GM23338 (cell line): Measurements from ENCODE around the gene HSPH1. TPM values are rescaled to one million over a fixed set of nuclear protein-coding genes. Genes with fewer than 3 reads are reported as not detected.

Experiments
- ATAC-seq: fragments of 200-7000 bp; cut with Tn5 transposase; 3 replicates; pipeline ENCODE4 v1.9.1; 2020
- DNase-seq: peaks from one replicate; pipeline ENCODE4 v3.0.0-alpha.2; 2015; ENCODE audit warnings: low spot score
- H2AFZ ChIP-seq: fragments of 200-600 bp; sonication (generic); 2 replicates; pipeline ENCODE4 v1.8.0; 2016; ENCODE audit warnings: antibody characterized with exemption, mild to moderate bottlenecking, moderate library complexity
- H3F3A ChIP-seq: fragments of 200-600 bp; sonication (generic); replicated peaks from 2 replicates; pipeline ENCODE4 v1.8.0; 2017; ENCODE audit warnings: antibody characterized with exemption, mixed run types, low read depth
- H3K27ac ChIP-seq: fragments of 200-600 bp; sonication (generic); 2 replicates; pipeline ENCODE4 v1.6.1; 2016; ENCODE audit warnings: low read depth
- H3K27me3 ChIP-seq: fragments of 200-600 bp; sonication (generic); 2 replicates; pipeline ENCODE4 v1.8.0; 2016; ENCODE audit warnings: mild to moderate bottlenecking, mixed run types, moderate library complexity; ENCODE audit not compliant: insufficient read depth
- H3K36me3 ChIP-seq: fragments of 200-600 bp; sonication (generic); 2 replicates; pipeline ENCODE4 v1.8.0; 2016; ENCODE audit warnings: mild to moderate bottlenecking; ENCODE audit not compliant: insufficient read depth
- H3K4me1 ChIP-seq: fragments of 200-600 bp; sonication (generic); 2 replicates; pipeline ENCODE4 v1.8.0; 2016; ENCODE audit warnings: mild to moderate bottlenecking, moderate library complexity; ENCODE audit not compliant: insufficient read depth
- H3K4me2 ChIP-seq: fragments of 200-600 bp; sonication (generic); 2 replicates; pipeline ENCODE4 v1.7.1; 2017; ENCODE audit warnings: mixed run types
- H3K4me3 ChIP-seq: fragments of 200-600 bp; sonication (generic); 2 replicates; pipeline ENCODE4 v1.6.1; 2016; ENCODE audit warnings: mixed run types
- H3K79me2 ChIP-seq: fragments of 200-600 bp; sonication (generic); replicated peaks from 2 replicates; pipeline ENCODE4 v1.8.0; 2017; ENCODE audit warnings: mild to moderate bottlenecking; ENCODE audit not compliant: insufficient read depth
- H3K9me2 ChIP-seq: fragments of 200-600 bp; sonication (generic); 2 replicates; pipeline ENCODE4 v1.8.0; 2017; ENCODE audit not compliant: insufficient read depth
- H4K20me1 ChIP-seq: fragments of 200-600 bp; sonication (generic); replicated peaks from 2 replicates; pipeline ENCODE4 v1.8.0; 2017; ENCODE audit warnings: mild to moderate bottlenecking; ENCODE audit not compliant: insufficient read depth
- H3K27ac Mint-ChIP-seq: 2 replicates; pipeline ENCODE4 v1.8.0; 2020; ENCODE audit warnings: inconsistent platforms, mild to moderate bottlenecking, moderate library complexity, mixed read lengths
- H3K27me3 Mint-ChIP-seq: 3 replicates; pipeline ENCODE4 v1.8.0; 2022; ENCODE audit warnings: low read depth, mild to moderate bottlenecking, moderate library complexity, mixed read lengths, inconsistent platforms; ENCODE audit not compliant: insufficient read depth, poor library complexity
- H3K36me3 Mint-ChIP-seq: 3 replicates; pipeline ENCODE4 v1.8.0; 2021; ENCODE audit warnings: low read depth, mild to moderate bottlenecking, inconsistent platforms, moderate library complexity, mixed read lengths
- H3K4me1 Mint-ChIP-seq: 3 replicates; pipeline ENCODE4 v1.8.0; 2020; ENCODE audit warnings: mild to moderate bottlenecking, inconsistent platforms, mixed read lengths
- H3K4me3 Mint-ChIP-seq: 3 replicates; pipeline ENCODE4 v1.8.0; 2021; ENCODE audit warnings: moderate library complexity, mild to moderate bottlenecking, inconsistent platforms, mixed read lengths
- H3K9me3 Mint-ChIP-seq: 3 replicates; pipeline ENCODE4 v1.8.0; 2020; ENCODE audit warnings: moderate library complexity, mild to moderate bottlenecking, inconsistent platforms, mixed read lengths
- CREB1 ChIP-seq: fragments of 250-450 bp; sonication (Bioruptor Pico); IDR thresholded peaks from 2 replicates; pipeline ENCODE4 v1.5.0; 2020; ENCODE audit warnings: low read depth, mild to moderate bottlenecking, moderate library complexity
- CTCF ChIP-seq, 2 experiments: fragments of 200-600 bp in 1 of 2; sonication (generic) in 1 of 2; conservative IDR thresholded peaks; 2 replicates each; pipeline versions ENCODE4 v1.5.1 to v1.6.1; 2016 to 2017; ENCODE audit warnings: antibody characterized with exemption in 2 of 2, low read depth in 2 of 2, mild to moderate bottlenecking in 2 of 2, moderate library complexity in 1 of 2
- ETS1 ChIP-seq: IDR thresholded peaks from 2 replicates; pipeline ENCODE4 v1.6.1; 2016; ENCODE audit warnings: antibody characterized with exemption
- EZH2 ChIP-seq: fragments of 200-600 bp; sonication (generic); IDR thresholded peaks from one replicate; pipeline ENCODE4 v1.8.0; 2017; ENCODE audit warnings: antibody characterized with exemption, mild to moderate bottlenecking, low read depth; ENCODE audit not compliant: unreplicated experiment
- EZH2phosphoT487 ChIP-seq: fragments of 200-600 bp; sonication (generic); IDR thresholded peaks from one replicate; pipeline ENCODE4 v1.8.1; 2018; ENCODE audit warnings: antibody characterized with exemption; ENCODE audit not compliant: unreplicated experiment
- NANOG ChIP-seq: IDR thresholded peaks from 2 replicates; pipeline ENCODE4 v1.6.1; 2016; ENCODE audit warnings: antibody characterized with exemption, borderline replicate concordance
- REST ChIP-seq: IDR thresholded peaks from one replicate; pipeline ENCODE4 v1.6.1; 2018; ENCODE audit warnings: antibody characterized with exemption; ENCODE audit not compliant: unreplicated experiment
- STAT1 ChIP-seq: IDR thresholded peaks from one replicate; pipeline ENCODE4 v1.6.1; 2016; ENCODE audit warnings: antibody characterized with exemption; ENCODE audit not compliant: unreplicated experiment
- ZNF114 ChIP-seq: fragments of 250-450 bp; sonication (Bioruptor Pico); IDR thresholded peaks from 2 replicates; pipeline ENCODE4 v1.5.0; 2020; ENCODE audit warnings: mild to moderate bottlenecking, moderate library complexity
- ZNF331 ChIP-seq: fragments of 250-450 bp; sonication (Bioruptor Pico); IDR thresholded peaks from 2 replicates; pipeline ENCODE4 v1.5.0; 2020; ENCODE audit warnings: low read depth, mild to moderate bottlenecking, moderate library complexity
- ZNF462 ChIP-seq: fragments of 250-450 bp; sonication (Bioruptor Pico); IDR thresholded peaks from 2 replicates; pipeline ENCODE4 v1.5.0; 2020; ENCODE audit warnings: mild to moderate bottlenecking, moderate library complexity
- polyA plus RNA-seq: library from polyadenylated mRNA; unstranded; fragments of >200 nt; fragmentation: Nextera tagmentation; extraction: Ambion mirVana; gene quantifications from 2 replicates; pipeline ENCODE4 v1.2.1, GENCODE V29; 2016
- total RNA-seq: library from RNA; depleted of rRNA; stranded (reverse); fragments of >200 nt; shearing (Covaris generic); gene quantifications from 2 replicates; pipeline ENCODE4 v1.2.3, GENCODE V29; 2014

HSPH1 gene
- total and polyA plus RNA-seq, 2 experiments from 2014 or later, result 112 to 147 TPM

- TF ChIP-seq ZNF462 (CRISPR knock-in tag), result no peak
Observed at GRCh38 chr13:31119966-31120700, 41.6 kb downstream of the HSPH1 start (continued).

- Histone ChIP-seq H3K27ac (no peak overlapping the region), H4K20me1 (no peaks in the 10 kb centered on the region), H3K4me3 (no peak overlapping the region), H3K4me1 (no peaks in the 10 kb centered on the region), H3K9me2 (0 out of 2 replicates have a peak, but pooled peaks cover 4% of the 10 kb centered on the region), H2AFZ (no peak overlapping the region; the same call in 1 of the 2 replicates), H3F3A (no peaks in the 10 kb centered on the region), H3K4me2 (no peak overlapping the region), H3K36me3 (no peaks in the 10 kb centered on the region), H3K27me3 (no peaks in the 10 kb centered on the region), H3K79me2 (no peaks in the 10 kb centered on the region)
- TF ChIP-seq EZH2 (no peak), NANOG (no peak), ZNF114 (CRISPR knock-in tag) (no peak), ETS1 (no peak), CTCF (conservative IDR thresholded peaks at IDR 0.05; ENCODE audit: low read depth in 2 of 2) (no peak), STAT1 (no peak), EZH2phosphoT487 (no peak), ZNF331 (CRISPR knock-in tag) (no peak), REST (no peak), CREB1 (no peak)
- Mint-ChIP-seq H3K36me3 (no peaks in the 10 kb centered on the region), H3K27ac (no peak overlapping the region), H3K4me1 (peaks cover 21% of the 10 kb centered on the region), H3K4me3 (no peak overlapping the region), H3K9me3 (no peaks in the 10 kb centered on the region), H3K27me3 (peaks cover 3% of the 10 kb centered on the region)
- ATAC-seq, result no peak
- DNase-seq, result no peak
Observed at GRCh38 chr13:31119526-31119925, 42.2 kb downstream of the HSPH1 start.
